TTC549 (cell line): ENCODE measurements around the gene TPSD1.
"Not testable (repeated sequence)": the region's sequence is repeated elsewhere in the genome, so short reads cannot be mapped to it uniquely, and the experiment has no call there.

Source experiments
- FAIRE-seq: peaks from 2 replicates; lab custom pipeline; 2012; peaks lifted over from hg19 to GRCh38; lab: Jason Lieb, UNC

TPSD1 gene

DNA sequence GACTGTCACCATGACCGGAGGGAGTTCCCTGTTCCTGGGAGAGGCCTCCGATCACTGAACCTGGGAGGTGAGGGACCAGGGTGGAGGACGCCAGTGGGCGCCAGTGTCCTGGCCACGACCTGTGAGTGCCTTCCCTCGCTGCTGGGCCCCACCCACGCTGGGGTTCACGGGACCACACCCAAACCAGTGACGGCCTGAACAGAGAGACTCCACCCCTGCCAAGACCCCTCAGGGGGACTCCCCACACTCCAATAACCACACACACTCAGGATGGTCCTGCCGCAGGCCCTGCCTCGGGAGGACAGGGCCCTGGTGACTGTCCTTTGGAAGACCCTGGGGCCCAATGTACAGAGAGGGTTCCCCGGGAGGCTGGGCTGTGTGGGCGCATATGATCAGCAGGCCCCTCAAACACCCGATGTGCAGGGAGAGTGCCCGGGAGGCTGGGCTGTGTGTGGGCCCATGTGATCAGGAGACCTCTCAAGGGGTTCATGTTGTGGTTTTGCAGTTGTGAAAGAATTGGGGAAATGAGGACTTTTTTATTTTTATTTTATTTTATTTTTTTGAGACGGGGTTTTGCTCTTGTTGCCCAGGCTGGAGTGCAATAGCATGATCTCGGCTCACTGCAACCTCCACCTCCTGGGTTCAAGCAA lies 26.6 kb downstream of the TPSD1 start:
- FAIRE-seq: no peak

DNA sequence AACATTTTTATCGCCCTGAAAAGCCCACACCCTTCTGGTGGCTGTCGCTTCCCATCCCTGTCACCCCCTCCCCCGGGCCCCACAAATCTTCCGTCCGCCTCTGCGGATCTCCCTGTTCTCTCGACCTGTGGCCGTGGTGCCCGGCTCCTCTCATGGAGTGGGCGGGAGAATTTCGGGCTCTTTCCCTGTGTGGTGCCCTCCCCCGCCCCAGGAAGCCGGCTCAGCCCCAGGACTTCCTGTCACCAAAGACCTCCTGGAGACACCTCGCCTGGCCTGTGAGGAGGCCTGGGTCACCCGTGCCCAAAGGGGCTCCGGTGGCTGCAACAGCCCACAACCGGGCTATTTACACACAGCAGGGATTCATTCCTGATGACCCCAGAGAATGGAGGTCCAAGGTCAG lies 27.4 kb downstream of the TPSD1 start:
- FAIRE-seq: no peak

DNA sequence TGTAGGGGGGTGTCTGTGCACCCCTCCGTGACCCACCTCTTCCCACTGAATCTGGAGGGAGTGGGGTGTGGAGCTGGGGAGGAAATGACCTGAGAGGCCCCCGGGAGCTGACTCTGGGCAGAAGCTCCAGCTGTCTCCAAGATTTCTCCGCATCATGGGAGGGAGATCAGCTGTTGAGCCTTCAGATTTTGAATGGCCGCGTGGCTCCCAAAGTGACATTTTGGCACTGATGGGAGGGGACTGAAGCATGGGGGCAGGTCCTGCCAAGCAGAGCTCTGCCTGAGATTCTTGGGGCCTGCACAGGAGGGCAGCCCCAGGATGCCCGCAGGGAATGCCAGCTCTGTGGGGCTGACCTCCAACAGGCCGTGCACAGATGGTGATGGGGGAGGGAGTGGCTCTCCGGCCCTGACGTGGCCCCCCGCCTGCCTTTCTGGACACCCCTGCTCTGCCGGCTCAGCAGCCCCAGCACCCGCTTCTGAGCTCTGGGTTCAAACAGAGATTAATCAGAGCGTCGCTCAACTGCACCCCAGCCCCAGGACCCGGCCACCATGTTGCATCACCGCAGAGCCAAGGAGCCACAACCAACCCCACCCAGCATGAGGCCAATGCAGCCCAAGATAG lies 28.2 kb downstream of the TPSD1 start:
- FAIRE-seq: no peak

DNA sequence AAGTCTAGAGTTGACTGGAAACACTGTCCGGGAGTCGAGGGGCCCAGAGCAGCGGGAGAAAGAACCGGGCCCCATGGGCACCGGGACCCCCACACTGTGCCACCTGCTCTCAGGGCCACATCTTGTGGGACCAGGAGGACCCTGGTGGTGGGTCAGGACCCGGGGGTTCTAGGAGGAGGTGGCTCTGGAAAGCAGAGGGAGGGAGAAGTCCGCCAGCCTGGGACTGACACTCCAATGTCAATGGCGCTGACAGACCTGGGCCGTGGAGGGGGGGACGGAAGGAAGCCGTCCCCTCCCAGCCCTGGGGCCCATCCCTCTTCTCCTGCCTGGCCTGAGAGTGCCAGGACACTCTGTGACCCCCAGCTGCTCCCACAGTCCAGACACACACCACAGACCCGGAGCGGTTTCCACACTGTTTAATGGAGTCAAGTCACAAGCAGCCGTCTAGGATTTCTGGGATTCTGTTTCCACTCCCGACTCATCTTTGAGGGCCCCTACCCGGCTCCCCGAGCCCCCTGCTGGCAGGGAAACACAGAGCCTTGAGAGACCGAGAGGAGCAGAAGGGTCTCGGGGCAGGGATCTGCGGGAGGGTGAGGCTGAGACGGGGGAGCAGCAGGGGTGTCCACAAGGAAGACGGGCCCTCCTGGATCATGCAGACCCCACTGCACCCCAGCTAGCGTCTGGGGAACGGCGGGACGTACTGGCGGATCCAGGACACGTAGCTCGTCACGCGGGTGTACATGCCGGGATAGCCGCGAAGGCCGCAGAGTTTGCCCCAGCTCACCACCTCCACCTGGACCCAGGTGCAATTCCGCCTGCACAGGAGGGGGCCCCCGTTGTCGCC lies 30.0 kb downstream of the TPSD1 start:
- FAIRE-seq: no peak

DNA sequence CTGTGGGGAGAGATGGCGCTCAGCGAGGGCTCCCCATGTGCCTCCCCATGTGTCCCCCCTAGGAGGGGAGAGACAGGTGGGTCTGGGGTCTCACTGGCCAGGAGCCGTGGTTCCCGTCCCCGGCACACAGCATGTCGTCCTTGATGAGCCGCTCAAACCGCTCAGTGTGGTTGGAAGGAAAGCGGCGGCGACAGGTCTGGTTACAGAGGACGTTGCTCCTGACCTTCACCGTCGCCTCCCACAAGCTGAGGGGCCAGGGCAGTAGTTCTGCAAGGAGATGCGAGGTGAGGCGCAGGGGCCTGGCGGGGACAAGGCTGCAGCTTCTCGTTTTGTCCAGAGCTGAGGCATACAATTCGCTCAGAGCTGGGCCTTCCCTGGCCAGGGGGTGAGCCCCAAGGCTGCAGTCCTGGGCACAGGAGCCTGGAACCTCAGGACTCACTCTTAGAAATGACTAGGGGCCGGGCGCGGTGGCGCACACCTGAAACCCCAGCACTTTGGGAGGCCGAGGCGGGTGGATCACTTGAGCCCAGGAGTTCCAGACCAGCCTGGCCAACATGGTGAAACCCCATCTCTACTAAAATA lies 30.7 kb downstream of the TPSD1 start:
- no peak for FAIRE-seq

DNA sequence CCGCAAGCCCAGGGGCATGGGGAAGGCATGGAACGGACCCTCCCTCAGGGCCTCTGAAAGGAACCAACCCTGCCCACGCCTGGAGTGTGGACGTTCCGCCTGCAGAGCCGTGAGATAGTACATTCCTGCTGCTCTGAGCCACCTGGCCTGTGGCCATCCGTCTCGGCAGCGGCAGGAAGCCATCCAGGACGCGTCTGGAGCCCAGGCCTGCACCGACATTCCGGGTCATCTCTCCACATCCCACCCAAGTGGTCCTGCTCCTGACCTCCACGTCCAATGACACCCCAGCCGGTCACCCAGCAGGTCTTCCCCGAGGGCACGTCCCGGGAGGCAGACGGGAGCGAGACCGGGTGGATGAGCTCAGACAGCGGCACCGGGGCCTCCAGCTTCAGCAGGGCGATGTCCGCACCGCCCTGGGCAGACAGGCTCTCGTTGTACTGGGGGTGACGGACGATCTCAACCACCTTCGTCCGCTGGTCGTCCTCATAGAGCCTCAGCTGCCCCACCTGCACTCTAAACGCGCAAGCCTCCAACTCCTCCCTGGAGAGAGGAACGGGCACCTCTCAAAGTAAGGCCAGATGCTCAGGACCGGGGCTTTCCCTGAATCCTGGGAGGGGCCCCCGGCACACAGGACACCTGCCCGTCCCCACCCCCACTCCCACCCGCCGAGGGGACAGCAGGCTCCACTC lies 32.3 kb downstream of the TPSD1 start:
- FAIRE-seq: no peak

DNA sequence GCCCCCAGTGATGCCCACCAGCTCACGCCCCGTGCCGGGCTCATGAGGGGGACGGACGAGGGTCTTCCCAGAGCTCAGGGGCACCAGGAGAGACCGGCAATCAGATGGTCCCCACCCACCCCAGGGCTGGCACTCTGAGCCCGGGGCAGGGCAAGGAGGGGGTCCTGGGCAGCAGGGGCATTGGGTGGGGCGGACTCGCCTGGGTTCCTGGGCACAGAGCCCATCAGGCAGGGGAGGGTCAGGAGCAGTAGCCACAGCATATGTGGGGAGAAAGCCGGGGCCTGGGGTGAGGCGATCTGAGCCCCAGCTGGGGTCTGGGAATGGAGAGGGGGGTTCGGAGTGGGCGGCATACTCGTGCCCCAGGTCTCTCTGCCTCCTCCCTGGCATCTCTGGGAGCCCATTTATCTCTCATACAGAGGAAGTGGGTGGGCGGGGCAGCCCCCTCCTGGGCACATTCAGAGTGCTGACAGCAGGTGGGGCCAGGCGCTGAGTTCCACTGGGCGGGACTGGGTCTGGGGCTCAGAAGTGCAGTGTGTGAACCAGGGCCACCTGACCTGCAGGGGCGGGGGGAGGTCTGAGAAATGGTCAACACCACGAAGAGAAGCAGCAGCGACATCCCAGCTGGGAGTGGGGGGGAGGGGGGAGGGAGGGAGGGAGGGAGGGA lies 33.1 kb downstream of the TPSD1 start:
- FAIRE-seq: no peak

DNA sequence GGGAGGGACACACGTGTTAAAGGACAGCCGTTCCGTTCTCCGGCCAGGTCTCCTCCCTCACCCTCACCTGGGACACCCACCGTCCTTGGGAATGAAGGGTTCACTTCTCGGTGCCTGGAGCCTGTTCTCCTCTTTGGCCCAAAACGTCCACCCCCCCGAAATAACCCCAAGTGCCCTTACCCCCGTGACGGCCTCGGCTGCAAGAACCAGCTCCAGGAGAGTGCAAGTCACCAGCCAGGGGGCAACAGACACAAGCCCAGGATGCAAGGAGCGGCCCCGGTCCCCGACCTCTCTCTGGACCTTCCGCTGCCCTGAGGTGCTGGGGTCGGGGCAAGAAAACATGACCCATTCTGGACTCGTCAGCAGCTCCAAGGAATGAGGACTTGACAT lies 33.6 kb downstream of the TPSD1 start:
- FAIRE-seq: no peak

DNA sequence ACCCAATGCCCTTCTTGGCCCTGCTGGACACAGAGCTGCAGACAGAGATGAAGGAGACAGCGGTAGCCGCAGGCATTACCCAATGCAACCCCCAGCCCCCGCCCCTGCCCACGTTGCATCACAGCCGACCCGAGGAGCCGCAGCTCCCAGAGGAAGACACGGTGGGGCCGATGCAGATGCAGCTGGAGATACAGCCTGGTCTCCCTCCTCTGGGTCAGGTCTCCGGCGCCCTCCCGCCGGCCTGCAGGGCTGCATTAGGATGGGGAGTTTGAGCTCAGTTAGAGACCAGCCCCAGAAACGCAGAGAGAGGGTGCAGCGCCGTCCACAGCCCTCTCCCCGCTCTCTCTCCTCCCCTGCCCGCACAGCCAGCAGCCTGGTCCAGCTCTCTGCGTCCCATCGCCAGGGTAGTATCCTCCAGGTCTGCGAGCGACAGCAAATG lies 34.2 kb downstream of the TPSD1 start:
- FAIRE-seq: no peak

DNA sequence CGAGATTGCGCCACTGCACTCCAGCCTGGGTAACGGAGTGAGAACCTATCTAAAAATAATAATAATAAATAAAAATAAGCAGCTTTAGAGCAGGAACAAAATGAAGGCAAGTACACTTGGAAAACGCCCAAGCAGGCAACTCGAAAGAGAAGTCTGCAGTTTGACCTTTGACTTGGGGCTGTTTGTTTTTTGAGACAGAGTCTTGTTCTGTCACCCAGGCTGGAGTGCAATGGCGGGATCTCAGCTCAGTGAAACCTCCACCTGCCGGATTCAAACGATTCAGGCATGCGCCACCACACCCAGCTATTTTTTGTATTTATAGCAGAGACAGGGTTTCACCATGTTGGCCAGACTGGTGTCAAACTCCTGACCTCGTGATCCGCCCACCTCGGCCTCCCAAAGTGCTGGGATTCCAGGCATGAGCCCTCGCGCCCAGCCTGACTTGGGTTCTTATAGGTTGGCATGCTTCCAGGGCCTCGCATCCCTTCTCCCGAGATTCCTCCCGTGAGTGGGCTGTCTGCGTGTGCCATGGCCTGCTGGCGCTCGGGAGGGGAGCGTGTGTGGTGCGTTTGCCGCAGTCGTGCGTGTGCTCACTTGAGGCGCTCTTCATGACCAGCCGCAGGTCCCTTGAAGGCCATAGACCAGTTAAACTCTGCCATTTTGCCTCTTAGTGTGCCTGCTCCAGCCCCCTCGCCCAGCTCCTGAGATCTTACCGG lies 35.1 kb downstream of the TPSD1 start:
- no peak for FAIRE-seq

DNA sequence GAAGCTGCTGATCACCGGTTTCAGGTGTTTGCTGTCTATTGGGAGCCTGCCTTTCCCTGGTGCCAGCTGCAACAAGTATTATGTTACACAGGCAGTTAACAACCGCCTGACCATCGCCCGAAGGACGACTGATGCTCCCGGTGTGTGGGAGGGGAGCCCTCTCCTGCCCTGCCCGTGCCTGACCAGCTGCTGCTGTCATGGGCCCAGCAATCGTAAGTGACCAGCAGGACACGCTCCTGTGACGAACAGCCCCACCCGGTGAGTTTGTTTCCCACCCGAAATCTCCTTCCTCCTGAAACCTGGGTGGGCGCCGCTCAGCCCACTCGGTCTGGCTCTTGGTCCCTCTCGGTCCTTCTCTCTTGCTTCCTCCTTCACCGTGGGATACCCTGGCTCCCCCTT lies 35.7 kb downstream of the TPSD1 start:
- no peak for FAIRE-seq

DNA sequence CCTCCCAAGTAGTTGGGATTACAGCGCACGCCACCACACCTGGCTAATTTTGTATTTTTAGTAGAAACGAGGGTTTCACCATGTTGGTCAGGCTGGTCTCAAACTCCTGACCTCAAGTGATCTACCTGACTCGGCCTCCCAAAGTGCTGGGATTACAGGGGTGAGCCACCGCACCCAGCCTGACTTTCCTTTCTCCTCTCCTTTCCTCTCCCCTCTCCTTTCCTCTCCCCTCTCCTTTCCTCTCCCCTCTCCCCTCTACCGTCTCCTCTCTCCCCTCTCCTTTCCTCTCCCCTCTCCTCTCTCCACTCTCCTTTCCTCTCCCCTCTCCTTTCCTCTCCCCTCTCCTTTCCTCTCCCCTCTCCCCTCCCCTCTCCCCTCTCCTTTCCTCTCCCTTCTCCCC lies 36.3 kb downstream of the TPSD1 start:
- not testable (repeated sequence) for FAIRE-seq

DNA sequence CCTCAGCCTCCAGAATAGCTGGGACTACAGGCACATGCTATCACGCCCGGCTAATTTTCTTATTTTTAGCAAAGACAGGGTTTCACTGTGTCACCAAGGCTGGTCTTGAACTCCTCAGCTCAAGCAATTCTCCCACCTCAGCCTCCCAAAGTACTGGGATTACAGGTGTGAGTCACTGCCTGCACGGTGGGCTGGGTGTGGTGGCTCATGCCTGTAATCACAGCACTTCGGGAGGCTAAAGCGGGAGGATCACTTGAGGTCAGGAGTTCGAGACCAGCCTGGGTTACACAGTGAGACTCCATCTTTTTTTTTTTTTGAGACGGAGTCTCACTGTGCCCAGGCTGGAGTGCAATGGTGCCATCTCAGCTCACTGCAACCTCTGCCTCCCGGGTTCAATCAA lies 36.9 kb downstream of the TPSD1 start:
- not testable (repeated sequence) for FAIRE-seq

DNA sequence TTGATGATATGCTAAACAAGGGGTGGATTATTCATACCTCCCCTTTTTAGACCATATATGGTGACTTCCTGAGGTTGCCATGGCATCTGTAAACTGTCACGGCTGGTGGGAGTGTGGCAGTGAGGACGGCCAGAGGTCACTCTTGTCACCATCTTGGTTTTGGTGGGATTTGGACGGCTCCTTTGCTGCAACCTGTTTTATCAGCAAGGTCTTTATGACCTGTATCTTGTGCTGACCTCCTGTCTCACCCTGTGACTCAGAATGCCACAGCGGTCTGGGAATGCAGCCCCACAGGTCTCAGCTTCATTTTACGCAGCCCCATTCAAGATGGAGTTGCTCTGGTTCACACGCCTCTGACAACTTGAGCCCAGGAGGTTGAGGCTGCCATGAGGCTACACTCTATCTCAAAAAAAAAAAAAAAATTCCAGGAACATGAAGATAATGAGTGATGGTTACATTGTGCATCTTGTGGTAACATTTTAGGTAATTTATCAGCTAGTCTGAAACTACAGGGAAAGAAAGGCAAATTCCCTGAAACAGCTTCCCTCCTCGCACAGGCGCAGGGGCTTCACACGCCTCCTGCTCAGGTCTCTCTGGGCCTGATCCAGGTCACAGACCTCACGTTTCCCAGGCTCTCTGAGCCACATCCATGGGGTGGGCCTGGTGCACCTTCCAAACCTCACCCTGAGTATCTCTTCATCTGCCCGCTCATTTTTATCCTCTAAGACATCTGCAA lies 38.2 kb downstream of the TPSD1 start:
- FAIRE-seq: no peak

DNA sequence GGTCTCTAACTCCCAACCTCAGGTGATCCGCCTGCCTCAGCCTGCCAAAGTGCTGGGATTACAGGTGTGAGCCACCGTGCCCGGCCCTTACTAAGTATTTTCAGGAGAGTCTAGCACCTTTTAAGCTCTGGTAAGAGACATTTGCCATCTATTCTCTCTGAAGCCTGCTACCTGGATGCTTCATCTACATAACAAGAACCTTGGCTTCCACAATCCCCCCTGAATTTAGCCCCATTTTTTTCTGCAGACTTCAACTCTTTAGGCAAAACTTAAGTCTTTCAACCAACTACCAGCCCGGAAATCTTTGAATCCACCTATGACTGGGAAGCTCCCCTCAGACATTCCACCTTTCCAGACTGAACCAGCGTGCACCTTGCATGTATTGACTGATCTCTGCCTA lies 39.6 kb downstream of the TPSD1 start:
- FAIRE-seq: no peak

DNA sequence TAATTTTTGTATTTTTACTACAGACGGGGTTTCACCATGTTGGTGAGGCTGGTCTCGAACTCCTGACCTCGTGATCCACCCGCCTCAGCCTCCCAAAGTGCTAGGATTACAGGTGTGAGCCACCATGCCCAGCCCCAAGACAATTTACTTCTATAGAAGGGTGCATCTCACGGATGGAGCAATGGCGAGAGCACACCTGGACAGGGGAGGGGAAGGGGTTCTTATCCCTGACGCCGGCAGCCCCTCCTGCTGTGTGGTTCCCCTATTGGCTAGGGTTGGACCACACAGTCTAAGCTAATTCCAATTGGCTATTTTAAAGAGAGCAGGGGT lies 40.8 kb downstream of the TPSD1 start:
- FAIRE-seq: not testable (repeated sequence)

DNA sequence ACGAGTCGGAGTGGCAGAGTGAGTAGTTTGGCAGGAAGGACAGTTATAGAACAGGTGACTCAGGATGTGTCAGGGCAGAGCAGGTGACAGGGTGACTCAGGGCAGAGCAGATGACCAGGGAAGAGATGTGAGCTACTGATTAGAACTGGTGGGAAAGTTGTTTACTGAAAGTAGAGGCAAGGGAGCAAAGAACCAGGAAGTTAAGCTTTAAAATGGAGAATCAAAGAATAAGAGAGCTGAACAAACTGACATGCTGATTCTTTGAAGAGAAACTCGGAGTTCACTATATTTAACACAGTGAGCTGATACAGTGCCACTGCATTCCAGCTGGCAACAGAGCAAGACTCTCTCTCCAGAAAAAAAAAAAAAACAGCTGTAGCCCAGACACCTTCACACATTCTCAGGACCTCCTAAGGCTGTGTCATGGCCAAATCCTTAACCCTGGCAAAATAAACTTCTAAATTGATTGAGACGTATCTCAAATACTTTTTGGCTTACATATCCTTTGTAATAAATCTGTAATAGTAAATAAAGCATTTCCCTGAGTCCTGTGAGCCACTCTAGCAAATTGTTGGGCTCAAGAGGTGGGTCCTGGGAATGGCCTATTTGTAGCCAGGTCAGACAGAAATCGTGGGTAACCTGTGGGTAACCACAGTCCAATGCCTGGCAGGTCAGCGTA lies 41.3 kb downstream of the TPSD1 start:
- FAIRE-seq: no peak

DNA sequence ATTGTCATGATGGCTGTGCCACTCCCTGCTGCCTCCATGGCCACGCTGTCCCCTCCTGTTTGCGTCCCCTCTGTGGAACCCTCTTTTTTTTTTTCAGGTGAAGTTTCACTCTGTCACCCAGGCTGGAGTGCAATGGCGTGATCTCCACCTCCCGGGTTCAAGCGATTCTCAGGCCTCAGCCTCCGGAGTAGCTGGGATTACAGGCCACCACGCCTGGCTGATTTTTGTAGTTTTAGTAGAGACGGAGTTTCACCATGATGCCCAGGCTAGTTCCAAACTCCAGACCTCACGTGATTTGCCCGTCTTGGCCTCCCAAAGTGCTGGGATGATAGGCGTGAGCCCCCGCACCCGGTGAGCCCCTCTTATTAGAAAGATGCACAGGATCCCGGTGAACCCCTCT lies 42.5 kb downstream of the TPSD1 start:
- FAIRE-seq: no peak

DNA sequence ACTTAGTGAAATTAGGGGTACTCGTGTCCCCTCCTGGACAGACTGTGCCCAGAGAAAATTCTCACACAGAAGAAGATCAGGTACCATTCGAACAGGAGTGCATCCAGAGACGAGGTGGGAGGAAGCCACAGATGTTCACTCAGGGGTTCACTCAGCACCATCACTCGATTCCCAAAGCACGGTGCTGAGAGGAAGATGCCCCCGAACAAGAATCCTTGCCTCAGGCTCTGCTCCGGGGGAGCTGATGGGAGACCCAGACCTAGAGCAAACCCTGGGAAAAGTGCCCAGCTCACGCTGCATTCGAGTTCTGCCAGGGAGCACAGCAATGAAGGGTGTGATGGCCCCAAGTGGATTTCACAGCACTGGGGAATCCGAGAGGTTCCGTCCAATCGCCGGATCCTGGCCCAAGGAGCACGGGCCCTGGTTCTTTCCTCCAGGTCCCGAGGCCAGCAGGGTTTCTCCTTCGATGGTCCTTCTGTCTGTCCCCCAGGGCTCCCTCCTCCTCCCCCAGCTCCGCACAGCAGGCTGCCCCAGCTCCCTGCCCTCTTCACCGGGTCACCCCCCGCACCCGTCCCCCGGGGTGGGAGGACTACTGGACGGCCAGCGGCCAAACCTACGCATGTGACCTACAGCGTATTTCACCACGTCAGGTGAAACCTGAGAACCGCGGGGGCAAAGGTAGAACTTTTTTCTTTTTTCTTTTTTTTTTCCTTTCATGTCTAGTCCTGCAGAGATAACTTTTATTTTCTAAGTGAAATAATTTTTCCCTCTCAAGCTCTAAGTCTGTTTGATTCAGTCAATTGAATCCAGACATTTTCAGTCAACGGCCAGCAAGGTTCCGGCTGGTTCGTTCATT lies 43.4 kb downstream of the TPSD1 start:
- no peak for FAIRE-seq
